NCI-H345 treated with DMSO at 0.1 percent for 48 hours (cell line): Measurements from ENCODE around the gene SLC9A3.
"Not testable (repeated sequence)": the region's sequence is repeated elsewhere in the genome, so short reads cannot be mapped to it uniquely, and the experiment has no call there.

Experiments used
- DNase-seq: peaks from one replicate; lab custom pipeline; 2025; ENCODE audit not compliant: unreplicated experiment; lab: John Stamatoyannopoulos, UW

Gene SLC9A3

DNA sequence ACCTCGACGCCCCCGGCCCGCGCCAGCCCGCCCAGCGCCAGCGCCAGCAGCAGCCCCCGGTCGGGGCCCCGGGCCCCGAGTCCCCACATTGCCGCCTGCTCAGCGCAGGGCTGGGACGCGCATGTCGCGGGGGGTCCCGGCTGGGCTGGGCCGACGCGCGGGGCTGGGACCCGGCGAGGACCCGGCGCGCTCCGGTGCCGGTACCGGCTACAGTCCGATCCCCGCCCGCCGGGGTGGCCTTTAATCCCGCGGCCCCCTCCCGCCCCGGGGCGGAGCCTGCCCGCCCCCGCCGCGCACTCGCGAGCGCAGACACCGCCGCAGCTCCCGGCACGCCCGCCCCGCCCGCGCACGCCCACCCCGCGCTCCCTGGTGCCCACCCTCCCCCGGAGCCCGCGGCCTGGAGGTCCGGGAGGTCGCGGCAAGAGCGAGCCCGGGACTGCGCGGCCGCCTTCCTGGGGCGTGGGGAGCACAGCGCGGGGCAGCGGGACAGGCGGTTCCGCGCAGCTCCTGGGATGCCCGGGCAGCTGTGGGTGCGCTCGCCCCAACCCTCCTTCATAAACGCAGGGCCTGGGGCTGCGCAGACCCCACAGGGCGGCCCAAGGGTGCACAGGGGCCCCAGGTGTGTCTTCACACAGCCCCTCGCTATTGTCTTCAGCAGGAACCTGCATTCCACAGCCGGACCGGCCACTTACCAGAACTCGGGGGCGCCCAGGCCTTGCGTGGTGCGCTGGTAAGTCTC lies at the start of gene SLC9A3:
SLC9A3 (minus strand) TSS at position 216 of the 739 bp plus-strand sequence.
- DNase-seq, result no peak

DNA sequence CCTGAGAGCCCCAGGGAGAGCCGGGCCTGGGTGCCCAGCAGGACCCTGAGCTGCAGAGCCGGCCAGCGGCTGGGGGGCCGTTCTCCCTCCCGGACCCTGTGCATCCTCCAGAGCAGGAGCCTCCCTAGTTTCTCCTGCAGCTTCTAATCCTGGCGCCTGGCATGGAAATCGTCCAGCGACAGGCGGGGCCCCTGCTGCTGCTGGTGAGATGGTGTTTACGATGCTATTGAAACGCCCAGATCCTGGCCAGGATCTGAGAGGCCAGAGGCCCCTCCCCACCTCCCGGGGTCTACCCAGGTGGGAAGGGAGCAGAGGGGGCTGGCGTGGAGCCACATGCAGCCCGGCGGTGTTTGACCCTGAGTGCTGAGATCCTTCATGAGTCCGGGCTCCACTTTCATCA lies 49.7 kb upstream of the SLC9A3 start:
- peak; percentile 76 for DNase-seq

DNA sequence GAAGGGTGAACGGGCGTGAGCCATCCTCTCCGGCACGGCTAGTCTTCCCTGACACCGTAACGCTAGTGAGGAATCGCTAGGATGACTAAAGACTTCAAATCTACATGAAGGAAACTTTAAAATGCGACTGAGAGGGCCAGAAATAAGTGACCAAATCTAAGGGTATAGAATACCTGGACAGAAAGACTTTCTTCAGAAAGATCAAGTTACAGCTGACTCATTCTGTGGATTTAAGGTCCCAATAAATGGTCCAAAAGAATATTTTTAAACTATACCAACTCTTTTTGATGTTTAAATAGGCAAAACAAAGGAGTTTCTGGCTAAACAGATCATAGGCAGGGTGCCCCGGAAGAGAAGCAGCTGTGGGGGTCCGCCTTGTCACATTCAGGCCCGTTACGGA lies 49.0 kb upstream of the SLC9A3 start:
- no peak for DNase-seq

DNA sequence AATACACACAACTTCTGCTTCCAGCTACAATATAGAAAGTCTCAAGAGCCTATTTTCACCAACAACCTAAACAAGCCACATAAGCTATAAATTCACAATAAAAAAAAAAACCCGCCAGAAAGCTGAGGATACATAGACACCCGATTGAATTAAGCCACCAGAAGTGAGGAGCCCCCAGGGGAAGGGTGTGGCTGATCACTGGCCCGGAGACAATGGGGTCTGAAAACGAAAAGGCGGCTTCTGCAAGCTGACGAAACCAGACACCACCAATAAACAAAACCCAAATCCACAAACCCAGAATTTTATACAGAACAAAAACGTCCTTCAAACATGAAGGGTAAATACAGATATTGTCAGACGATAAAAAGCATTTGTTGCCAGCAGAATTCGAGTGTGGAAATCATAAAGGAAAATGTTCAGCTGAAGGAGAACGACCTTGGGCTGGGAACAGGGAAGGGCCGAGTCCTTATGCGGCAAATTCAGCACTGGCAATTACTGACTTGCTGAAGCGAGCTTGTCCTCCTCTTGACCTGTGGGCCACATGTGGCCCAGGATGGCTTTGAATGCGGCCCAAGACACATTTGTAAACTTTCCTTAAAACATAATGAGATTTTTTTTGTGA lies 48.3 kb upstream of the SLC9A3 start:
- DNase-seq, result peak; percentile 92

DNA sequence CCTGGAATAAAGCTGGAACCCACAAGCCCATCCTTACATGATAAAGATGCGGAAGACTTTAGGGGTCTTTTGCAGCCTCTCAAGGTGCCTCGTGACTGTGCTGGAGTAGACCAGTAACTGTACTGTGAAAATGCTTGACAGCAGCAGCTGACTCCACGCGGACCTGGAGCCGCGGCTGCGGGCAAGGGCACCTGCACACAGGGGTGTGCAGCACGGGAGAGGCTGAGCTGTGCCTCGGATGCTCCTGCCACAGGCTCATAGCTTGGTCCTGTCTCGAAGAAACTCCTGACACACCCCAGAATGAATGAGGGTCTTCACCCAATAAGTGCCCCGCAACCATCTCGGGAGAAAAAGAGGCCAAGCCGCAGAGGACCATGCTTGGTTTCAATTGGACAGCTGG lies 47.5 kb upstream of the SLC9A3 start:
- no peak for DNase-seq

DNA sequence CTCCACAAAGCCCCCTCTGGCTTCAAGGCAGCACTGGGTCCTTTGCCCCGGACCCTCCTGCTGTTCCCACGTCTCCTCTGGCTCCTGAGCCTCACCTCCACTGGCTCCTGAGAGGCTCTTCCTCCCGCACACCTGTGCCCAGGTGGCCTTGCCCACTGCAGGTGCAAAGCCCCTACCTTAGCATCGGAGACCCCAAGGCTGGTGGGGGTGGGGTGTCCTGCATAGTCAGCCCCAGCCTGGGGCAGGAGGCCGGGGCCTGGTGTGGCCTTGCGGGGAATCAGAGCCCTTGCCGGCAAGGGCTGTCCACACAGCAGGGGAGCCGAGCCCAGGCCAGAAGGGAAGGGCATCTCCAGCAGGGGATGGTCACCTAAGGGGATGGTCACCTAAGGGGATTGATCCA lies 46.6 kb upstream of the SLC9A3 start:
- no peak for DNase-seq

DNA sequence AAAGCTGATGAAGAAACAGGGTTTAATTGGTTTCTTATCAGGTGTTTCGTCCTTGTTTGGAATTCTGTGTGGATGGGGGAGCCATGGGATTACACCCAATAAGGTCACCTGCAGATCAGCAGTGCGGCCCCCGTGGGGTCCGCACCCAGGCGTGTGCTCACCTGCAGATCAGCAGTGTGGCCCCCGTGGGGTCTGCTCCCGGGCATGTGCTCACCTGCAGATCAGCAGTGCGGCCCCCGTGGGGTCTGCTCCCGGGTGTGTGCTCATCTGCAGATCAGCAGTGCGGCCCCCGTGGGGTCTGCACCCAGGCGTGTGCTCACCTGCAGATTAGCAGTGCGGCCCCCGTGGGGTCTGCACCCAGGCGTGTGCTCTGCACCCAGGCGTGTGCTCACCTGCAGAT lies 46.2 kb upstream of the SLC9A3 start:
- no peak for DNase-seq

DNA sequence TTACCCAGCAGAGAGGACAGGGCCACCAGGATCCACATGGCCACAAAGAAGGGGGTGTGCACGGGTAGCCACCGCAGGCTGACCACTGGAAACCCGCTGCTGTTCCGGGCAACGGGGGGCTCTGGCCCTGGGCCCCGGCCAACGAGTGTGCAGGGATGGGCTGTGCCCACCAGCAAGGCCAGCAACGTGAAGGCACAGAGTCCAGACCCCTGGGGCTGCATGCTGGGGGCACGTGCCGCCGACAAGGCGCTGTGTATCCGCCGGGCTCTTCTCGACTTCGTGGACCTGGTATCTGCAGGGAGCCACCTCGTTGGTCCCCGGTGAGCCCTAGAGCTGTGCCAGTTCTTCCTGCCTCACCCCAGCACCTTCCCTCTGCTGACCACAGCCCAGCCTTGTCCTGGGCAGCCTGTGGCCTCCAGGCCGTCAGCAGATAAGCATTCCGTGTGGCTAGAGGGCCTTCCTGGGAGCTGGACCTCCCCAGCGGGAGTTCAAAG lies 45.7 kb upstream of the SLC9A3 start:
- DNase-seq, result no peak

DNA sequence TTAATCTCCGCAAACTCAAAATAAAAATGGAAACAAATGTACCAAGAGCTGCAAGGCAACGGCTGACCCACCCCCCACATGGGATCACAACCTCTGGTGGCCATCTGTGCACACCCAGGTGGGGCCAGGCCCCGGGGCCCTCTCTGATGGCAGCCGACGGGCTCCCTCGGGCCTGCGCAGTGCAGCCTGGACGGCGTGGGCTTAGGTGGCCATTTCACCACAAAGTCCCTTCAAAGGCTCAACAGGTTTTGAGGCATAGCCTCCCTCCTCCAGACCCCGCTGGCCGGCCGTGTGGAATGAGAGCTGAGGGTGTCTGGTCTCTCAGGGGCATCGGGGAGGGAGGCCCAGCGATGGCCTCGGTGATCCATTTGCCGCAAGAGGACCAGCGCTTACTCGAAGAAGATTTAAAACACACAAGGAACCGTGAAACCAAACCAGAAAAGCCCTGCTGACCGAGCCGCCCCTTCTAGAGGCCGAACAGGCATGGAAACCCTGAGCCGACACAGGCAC lies 45.2 kb upstream of the SLC9A3 start:
- no peak for DNase-seq

DNA sequence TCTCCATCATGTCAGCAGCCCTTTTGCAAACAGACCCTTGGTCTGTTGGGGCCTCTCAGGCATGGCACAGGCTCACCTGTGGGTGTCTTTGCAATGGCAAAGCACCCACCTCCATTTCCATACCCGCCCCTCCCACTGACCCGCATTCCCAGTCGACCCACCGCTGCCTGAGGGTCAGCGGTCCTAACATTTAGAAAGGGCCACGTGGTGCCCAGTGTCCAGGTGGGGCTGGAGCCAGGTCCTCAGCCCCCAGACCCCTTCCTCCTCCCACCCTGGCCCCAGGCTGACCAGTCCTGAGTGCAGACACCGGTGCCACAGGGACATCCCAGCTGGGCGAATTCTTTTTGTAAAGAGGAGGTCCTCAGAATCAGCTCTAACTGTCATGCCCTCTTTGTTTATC lies 44.6 kb upstream of the SLC9A3 start:
- no peak for DNase-seq

DNA sequence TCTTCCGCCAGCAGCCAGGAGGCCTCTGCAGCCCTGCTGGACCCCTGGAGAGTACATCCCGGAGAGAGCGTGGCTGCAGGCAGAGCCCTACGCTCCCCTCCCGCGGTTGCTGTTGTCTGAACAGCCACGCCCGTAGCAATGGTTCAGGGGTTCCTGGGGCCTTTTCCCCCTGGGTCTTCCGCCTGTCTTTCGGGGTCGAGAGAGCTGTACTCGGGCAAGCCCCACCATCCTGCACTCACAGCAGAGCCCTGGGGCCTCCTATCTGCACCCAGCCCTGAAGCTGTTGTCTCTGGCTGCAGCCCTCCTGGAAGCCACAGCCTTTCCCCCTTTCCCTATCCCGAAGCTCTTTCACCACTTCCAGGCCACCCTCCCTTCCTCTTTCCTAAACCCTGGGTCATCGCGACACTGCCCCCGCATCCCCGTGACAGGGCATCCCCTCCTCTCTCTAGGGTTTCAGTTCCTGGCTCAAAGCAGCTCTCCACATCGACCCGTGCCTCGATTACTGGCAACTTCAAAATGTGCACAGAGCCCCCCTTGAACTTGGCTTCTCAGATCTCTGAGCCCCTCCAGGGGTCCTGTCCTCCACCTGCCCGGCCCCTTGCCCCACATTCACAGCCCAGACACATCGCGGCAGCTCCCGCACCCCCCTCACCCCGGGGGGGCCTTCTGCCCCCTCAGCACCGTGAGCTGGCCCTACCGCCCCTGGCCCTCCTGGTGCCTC lies 44.0 kb upstream of the SLC9A3 start:
- DNase-seq, result peak; percentile 50

DNA sequence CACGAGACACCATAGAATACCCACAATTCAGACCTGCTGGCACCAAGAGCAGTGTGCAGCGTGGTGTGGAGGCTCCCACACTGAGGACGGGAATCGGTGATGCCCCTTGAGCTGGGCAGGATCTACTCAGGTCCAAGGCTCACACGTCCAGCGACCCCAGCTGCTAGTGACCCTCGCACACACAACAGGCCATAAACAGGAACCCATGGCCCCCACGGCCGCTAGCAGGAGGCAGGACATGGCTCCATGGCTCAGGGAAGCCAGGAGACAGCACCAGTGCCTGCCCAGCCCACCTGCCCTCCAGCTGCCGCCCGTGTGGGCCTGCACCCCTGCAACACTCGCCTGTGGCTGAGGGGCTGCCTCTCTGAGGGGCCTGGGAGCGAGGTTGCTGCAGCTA lies 43.4 kb upstream of the SLC9A3 start:
- no peak for DNase-seq

DNA sequence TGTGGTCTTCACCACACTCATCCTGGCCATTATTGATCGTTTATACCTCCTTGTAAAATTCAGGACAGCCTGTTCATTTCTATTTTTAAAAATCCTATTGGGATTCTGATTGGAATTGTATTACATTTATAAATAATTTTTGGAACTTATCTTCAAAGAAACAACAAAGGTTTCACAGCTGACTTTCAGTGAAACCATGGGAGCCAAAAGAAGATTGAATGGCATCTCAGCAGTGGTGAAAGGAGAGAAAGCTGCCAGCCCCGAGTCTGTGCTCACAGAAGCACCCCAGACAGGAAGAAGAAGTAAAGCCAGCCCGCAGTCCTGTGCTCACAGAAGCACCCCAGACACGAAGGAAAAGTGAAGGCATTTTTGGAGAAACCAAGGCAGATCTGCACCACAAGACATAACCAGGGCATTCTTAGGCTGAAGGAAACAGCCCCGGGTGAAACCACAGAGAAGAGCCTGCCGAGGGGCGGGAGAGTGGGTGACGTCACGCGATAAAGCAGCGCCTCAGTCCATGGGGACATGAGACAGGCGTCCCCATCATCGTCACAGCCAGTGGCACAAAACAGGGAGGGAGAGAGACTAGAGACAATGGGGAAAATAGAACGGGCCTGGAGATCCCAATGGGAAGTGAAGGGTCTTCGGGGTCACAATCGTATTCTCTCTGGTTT lies 42.5 kb upstream of the SLC9A3 start:
- DNase-seq, result no peak

DNA sequence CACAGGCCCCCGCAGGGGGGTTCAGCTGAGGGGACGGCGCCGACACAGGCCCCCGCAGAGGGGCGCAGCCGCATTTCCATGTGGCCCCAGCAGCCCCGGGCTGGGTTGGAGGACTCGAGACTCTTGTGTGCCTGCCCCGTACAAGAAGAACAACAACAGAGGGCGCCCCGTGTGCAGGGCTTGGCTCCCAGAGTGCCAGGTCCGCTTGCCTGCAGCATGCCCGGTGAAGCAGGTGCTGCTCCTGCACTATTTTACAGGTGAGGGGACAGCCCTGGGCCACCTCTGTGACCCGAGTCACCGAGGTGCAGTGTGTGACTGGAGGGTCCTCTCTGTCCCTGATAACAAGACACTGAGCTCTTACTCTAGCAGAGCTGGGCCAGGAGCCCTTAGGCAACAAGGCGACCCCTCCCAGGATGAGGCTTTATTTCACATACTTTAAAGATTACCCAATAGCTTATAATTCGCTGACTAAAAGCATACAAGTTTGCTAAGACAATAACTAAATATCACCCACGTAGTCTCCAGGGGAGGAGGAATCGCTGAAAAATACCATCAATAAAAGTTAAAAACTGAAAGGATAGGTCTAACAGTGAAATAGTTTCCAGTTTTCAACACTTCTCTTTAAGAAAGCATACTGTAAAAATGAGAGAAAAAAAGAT lies 41.7 kb upstream of the SLC9A3 start:
- DNase-seq, result no peak

DNA sequence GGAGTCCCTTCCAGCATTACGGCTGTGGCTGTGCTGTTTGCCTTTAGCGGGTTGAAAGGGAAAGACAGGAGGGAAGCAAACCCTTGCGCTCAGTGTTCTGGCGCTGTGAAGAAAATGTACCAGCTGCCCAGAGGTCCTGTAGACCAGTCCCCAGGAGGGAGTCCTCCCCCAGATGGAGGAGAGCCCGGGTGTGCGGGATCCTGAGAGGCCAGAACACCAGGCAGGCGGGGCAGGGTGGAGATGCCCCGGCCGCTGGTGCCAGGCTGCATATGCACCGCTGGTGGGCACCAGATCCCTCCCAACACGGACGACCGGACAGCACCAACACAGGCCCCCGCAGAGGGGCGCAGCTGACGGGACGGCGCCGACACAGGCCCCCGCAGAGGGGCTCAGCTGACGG lies 37.2 kb upstream of the SLC9A3 start:
- DNase-seq, result no peak

DNA sequence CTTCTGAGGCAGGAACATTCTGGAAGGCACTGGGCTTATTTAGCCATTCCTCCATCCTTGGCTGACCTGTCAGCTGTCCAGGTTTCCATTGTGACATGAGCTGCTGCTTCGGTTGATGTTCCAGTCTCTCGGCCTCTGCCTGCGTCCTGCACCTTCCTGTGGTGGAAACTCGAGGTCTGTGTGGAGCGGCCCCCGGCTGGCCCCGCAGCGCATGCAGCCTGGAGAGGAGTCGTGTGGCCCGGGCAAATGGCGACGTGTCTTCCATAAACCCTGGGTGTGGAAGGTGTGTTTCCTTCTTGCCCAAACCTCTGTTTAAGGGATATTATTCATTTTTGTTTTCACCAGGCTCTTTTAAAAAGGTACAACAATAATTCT lies 36.5 kb upstream of the SLC9A3 start:
- no peak for DNase-seq

DNA sequence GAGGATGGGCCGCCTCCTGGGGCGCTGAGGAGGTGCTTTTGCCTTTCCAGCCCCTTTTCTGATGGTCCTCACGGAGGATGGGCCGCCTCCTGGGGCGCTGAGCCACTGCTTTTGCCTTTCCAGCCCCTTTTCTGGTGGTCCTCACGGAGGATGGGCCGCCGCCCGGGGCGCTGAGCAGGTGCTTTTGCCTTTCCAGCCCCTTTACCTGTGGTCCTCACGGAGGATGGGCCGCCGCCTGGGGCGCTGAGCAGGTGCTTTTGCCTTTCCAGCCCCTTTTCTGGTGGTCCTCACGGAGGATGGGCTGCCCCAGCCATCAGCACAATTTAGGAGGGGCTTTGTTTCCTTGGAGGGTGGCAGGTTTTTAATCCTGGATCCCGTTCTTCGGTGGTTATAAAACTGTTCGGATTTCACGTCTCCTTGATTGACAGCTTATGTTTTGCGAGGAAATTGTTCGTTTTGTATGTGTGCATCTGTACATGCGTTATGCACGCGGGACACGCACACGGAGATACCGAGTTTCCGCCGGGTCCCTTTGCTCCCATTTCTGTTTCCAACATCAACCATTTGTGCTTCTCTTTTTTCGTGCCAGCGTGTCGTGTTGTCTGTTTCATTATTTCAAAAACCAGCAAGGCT lies 34.7 kb upstream of the SLC9A3 start:
- DNase-seq, result no peak

DNA sequence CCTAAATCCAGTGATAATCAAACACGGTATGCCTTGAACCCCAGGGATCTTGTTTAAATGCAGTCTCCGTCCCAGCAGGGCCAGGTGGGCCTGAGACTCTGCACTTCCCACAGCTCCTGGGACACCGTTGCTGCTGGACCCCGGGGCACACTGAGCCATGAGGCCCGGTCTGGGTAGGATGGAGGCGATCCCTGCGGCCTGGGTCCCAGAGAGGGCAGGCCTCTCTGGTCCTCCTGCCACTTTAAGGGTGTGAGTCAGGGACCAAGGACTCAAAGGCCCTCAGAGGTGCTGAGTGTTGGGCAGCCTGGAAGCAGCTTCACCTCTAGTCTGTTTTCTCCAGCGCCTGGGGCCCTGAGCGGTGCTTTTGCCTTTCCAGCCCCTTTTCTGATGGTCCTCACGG lies 34.1 kb upstream of the SLC9A3 start:
- DNase-seq, result no peak

DNA sequence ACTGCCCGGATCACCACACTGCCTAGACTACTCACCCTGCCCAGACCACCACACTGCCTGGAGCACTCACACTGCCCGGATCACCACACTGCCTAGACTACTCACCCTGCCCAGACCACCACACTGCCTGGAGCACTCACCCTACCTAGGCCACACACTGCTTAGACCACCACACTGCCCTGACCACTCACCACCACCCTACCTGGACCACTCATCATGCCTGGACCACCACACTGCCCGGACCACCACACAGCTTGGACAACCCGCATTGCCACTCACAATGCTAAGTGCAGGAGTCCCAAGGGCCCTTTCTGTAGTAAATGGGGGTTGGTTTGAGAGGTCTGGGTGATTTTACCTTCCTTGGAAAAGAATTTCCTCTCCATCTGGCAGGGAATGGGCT lies 33.7 kb upstream of the SLC9A3 start:
- not testable (repeated sequence) for DNase-seq

DNA sequence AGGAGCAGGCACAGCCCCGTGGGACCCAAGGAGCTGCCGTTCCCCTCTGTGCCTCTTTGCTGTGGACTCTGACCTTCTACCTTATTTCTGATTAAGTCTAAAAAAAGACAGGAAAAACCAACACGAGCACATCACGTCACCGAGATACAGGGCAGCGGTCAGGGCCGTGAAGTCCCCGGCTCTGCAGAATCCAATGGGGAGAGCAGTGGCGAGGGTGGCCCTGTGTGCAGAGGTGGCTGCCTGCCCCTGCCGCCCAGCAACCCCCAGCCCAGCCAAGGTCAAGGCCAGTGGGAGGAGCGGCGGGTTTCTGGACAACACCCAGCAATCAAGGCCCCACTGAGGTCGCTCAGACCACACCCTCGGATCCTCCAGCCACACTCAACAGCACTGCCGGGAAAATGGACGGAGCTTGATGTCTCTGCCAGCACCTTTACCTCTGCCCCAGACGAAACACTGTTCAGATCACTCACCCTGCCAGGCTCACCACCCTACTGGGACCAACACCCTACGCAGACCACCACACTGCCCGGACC lies 32.7 kb upstream of the SLC9A3 start:
- no peak for DNase-seq
